Measurements from ENCODE around the gene PVR. TPM values are rescaled to one million over a fixed set of nuclear protein-coding genes. Genes with fewer than 3 reads are reported as not detected.

The PVR gene
- total and polyA plus RNA-seq, 9 of the 15 experiments (the other 6 are each of a cell fraction or from before 2014, with no cell fraction given) = 0.89 to 14.5 (median 9.8) TPM

DNA sequence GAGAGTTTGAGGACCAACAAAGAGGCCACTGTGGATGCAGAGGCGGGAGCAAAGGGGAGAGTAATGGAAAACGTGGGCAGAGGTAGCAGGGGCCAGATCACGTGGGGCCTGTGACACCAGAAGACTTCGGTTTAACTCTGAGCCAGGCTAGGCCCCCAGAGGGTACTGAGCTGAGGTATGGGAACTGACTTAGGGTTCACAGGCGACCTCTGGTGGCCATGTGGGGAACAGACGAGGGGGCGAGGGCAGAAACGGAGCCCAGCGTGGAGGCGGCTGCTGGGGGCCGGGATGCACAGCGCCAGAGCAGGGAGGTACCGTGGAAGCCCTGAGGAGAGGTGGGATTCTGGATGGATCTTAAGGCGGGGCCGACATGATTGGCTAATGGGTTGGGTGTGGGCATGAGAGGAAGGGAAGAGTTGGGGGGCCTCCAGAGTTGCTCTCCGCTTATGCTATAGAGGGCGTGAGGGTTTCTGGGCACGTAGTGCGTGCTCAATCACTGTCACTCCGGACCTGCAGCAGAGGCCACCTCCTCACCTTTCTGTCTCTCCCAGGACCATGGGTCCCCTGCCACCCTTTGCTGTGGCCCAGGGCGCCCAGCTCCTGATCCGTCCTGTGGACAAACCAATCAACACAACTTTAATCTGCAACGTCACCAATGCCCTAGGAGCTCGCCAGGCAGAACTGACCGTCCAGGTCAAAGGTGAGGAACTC is 13.7 kb downstream of the PVR start (continued):
- TF ChIP-seq REST (IDR thresholded peaks at IDR 0.05; ENCODE audit: borderline replicate concordance) (peak; percentile 89; the same call in 1 of the 2 replicates), REST (CRISPR knock-in tag; IDR thresholded peaks at IDR 0.05; ENCODE audit: low read depth) (no peak), ZNF764 (CRISPR knock-in tag; IDR thresholded peaks at IDR 0.05; ENCODE audit: low read depth) (no peak), TBL1XR1 (IDR thresholded peaks at IDR 0.05; ENCODE audit: low read length in 2 of 2) (no peak), HOXB6 (CRISPR knock-in tag; IDR thresholded peaks at IDR 0.05; ENCODE audit: borderline replicate concordance) (no peak), SRSF1 (IDR thresholded peaks at IDR 0.05; ENCODE audit: low read depth, low read length) (no peak), ZNF3 (CRISPR knock-in tag; IDR thresholded peaks at IDR 0.05) (no peak), ZNF436 (CRISPR knock-in tag; IDR thresholded peaks at IDR 0.05) (no peak), CHAMP1 (IDR thresholded peaks at IDR 0.05) (no peak), MYC (IDR thresholded peaks at IDR 0.05; ENCODE audit: low read depth, low read length) (0 out of 2 replicates have a peak, but pooled peaks have one; percentile 17), MYC (CRISPR knock-in tag; IDR thresholded peaks at IDR 0.05; ENCODE audit: borderline replicate concordance, low read depth) (no peak), ZBTB17 (CRISPR knock-in tag; IDR thresholded peaks at IDR 0.05) (no peak)
- TF ChIP-seq, protein P1, sequence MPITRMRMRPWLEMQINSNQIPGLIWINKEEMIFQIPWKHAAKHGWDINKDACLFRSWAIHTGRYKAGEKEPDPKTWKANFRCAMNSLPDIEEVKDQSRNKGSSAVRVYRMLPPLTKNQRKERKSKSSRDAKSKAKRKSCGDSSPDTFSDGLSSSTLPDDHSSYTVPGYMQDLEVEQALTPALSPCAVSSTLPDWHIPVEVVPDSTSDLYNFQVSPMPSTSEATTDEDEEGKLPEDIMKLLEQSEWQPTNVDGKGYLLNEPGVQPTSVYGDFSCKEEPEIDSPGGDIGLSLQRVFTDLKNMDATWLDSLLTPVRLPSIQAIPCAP (CRISPR knock-in tag; IDR thresholded peaks at IDR 0.05; ENCODE audit: borderline replicate concordance) = no peak
- TF ChIP-seq, protein P2, sequence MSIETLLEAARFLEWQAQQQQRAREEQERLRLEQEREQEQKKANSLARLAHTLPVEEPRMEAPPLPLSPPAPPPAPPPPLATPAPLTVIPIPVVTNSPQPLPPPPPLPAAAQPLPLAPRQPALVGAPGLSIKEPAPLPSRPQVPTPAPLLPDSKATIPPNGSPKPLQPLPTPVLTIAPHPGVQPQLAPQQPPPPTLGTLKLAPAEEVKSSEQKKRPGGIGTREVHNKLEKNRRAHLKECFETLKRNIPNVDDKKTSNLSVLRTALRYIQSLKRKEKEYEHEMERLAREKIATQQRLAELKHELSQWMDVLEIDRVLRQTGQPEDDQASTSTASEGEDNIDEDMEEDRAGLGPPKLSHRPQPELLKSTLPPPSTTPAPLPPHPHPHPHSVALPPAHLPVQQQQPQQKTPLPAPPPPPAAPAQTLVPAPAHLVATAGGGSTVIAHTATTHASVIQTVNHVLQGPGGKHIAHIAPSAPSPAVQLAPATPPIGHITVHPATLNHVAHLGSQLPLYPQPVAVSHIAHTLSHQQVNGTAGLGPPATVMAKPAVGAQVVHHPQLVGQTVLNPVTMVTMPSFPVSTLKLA (conservative IDR thresholded peaks at IDR 0.05) = no peak
